K562 (cell line): ENCODE data around the gene CERS6. TPM values are rescaled to one million over a fixed set of nuclear protein-coding genes. Genes with fewer than 3 reads are reported as not detected.

Experiments used
- ATAC-seq: fragments of 200-7000 bp; cut with Tn5 transposase; 3 replicates; pipeline ENCODE4 v1.9.1; 2020; ENCODE audit warnings: moderate library complexity
- BruUV-seq: library from RNA; stranded (reverse); fragments of 400-500 nt; replicated peaks from 2 replicates; lab custom pipeline; 2021; lab: Mats Ljungman, UMichigan
- CTCF ChIA-PET: fragments of 300-600 bp; formaldehyde crosslinking; extraction: SDS; loops from one replicate; lab custom pipeline; 2021; ENCODE audit warnings: low intra/inter-chr PET ratio; lab: Yijun Ruan, JAX
- POLR2A ChIA-PET: fragments of 300-600, 350-650 bp; sonication (Branson Sonifier 250); formaldehyde crosslinking; extraction: SDS; loops from one replicate; lab custom pipeline; 2021; ENCODE audit warnings: antibody characterized with exemption, inconsistent platforms; lab: Yijun Ruan, JAX
- DNase-seq, 4 experiments: peaks; one replicate each; pipeline versions ENCODE4 v3.0.0 to v3.0.0-alpha.2; 2011 to 2018; ENCODE audit warnings: low spot score in 3 of 4, mixed read lengths in 3 of 4; ENCODE audit errors: extremely low read depth in 1 of 4
- FAIRE-seq: peaks from 2 replicates; lab custom pipeline; 2011; peaks lifted over from hg19 to GRCh38; lab: Jason Lieb, UNC
- H2AFZ ChIP-seq: 2 replicates; pipeline ENCODE4 v1.6.0; 2011; ENCODE audit warnings: low read depth, low read length, control low read depth, inconsistent platforms
- H3K27ac ChIP-seq: fragments of 200-600 bp; 3 replicates; pipeline ENCODE4 v1.8.0; 2011; ENCODE audit warnings: low read depth, mild to moderate bottlenecking, control low read depth, inconsistent platforms, low read length, moderate library complexity, mixed read lengths; ENCODE audit errors: extremely low read depth
- H3K27me3 ChIP-seq, 2 experiments: fragments of 300-600 bp in 1 of 2; 2 replicates in 1 of 2; 3 replicates in 1 of 2; pipeline versions ENCODE4 v1.6.0 to v1.8.0; 2011; ENCODE audit warnings: inconsistent platforms in 2 of 2, low read length in 2 of 2, mild to moderate bottlenecking in 1 of 2, mixed read lengths in 1 of 2, moderate library complexity in 1 of 2; ENCODE audit not compliant: control insufficient read depth in 2 of 2, insufficient read depth in 2 of 2
- H3K36me3 ChIP-seq: fragments of 300-600 bp; 3 replicates; pipeline ENCODE4 v1.8.0; 2011; ENCODE audit warnings: mild to moderate bottlenecking, low read length, inconsistent platforms; ENCODE audit not compliant: control insufficient read depth, insufficient read depth
- H3K4me1 ChIP-seq, 2 experiments: fragments of 200-600 bp in 1 of 2; replicated peaks in 1 of 2; 2 replicates in 1 of 2; 3 replicates in 1 of 2; pipeline versions ENCODE4 v1.5.1 to v1.8.0; 2011; ENCODE audit warnings: inconsistent platforms in 2 of 2, low read length in 2 of 2, mild to moderate bottlenecking in 1 of 2, mixed read lengths in 1 of 2, moderate library complexity in 1 of 2; ENCODE audit not compliant: control insufficient read depth in 2 of 2, insufficient read depth in 2 of 2
- H3K4me2 ChIP-seq: 2 replicates; pipeline ENCODE4 v1.6.1; 2011; ENCODE audit warnings: low read length, control low read depth, inconsistent platforms, mixed read lengths; ENCODE audit not compliant: insufficient read depth
- H3K4me3 ChIP-seq: fragments of 200-600 bp; sonication (generic), shearing (Covaris generic); 2 replicates; pipeline ENCODE4 v1.5.1; 2016; ENCODE audit warnings: control low read depth, inconsistent platforms
- H3K79me2 ChIP-seq: fragments of 200-600 bp; 3 replicates; pipeline ENCODE4 v1.8.0; 2011; ENCODE audit warnings: low read length, inconsistent platforms; ENCODE audit not compliant: control insufficient read depth, insufficient read depth
- H3K9ac ChIP-seq, 2 experiments: 2 replicates each; pipeline versions ENCODE4 v1.6.0 to v1.6.1; 2011; ENCODE audit warnings: low read depth in 2 of 2, low read length in 2 of 2, control low read depth in 1 of 2, inconsistent platforms in 1 of 2, mild to moderate bottlenecking in 1 of 2, mixed read lengths in 1 of 2; ENCODE audit not compliant: insufficient read depth in 1 of 2
- H3K9me1 ChIP-seq: one replicate; pipeline ENCODE4 v1.6.0; 2011; ENCODE audit warnings: inconsistent platforms, mild to moderate bottlenecking, low read length, moderate library complexity; ENCODE audit not compliant: control insufficient read depth, insufficient read depth
- H3K9me3 ChIP-seq: replicated peaks from 2 replicates; pipeline ENCODE4 v1.5.1; 2011; ENCODE audit warnings: low read depth, low read length, inconsistent platforms; ENCODE audit not compliant: control insufficient read depth, insufficient read depth
- H4K20me1 ChIP-seq: replicated peaks from 2 replicates; pipeline ENCODE4 v1.6.1; 2011; ENCODE audit warnings: low read length, inconsistent platforms, mixed read lengths; ENCODE audit not compliant: control insufficient read depth, insufficient read depth
- GATAD2B ChIP-seq: fragments of 450-650 bp; IDR thresholded peaks from 2 replicates; pipeline ENCODE4 v1.6.1; 2017; ENCODE audit warnings: mild to moderate bottlenecking, borderline replicate concordance
- KLF6 ChIP-seq: fragments of 250-450 bp; sonication (Bioruptor Pico); IDR thresholded peaks from 2 replicates; pipeline ENCODE4 v1.4.0; 2020; ENCODE audit warnings: mild to moderate bottlenecking, moderate library complexity, borderline replicate concordance
- MAZ ChIP-seq, 2 experiments: fragments of 450-650 bp in 1 of 2; sonication (generic) in 1 of 2; formaldehyde crosslinking; IDR thresholded peaks in 1 of 2; conservative IDR thresholded peaks in 1 of 2; 2 replicates each; pipeline versions ENCODE4 v1.4.0 to v1.5.0; 2020; ENCODE audit warnings: mild to moderate bottlenecking in 1 of 2, missing genetic modification reagents in 1 of 2
- NBN ChIP-seq: fragments of 450-650 bp; IDR thresholded peaks from 2 replicates; pipeline ENCODE4 v1.6.1; 2016; ENCODE audit warnings: low read depth, mild to moderate bottlenecking
- NR4A1 ChIP-seq, 2 experiments: fragments of 250-450 bp in 1 of 2; fragments of 450-650 bp in 1 of 2; sonication (Bioruptor Pico) in 1 of 2; IDR thresholded peaks; 2 replicates each; pipeline versions ENCODE4 v1.4.0 to v1.6.1; 2016 to 2020; ENCODE audit warnings: mild to moderate bottlenecking in 2 of 2, missing compliant biosample characterization in 1 of 2, missing genetic modification characterization in 1 of 2, moderate library complexity in 1 of 2
- POLR2AphosphoS5 ChIP-seq: IDR thresholded peaks from 2 replicates; pipeline ENCODE4 v1.6.1; 2011; ENCODE audit warnings: mild to moderate bottlenecking, low read depth, low read length, moderate library complexity; ENCODE audit not compliant: control insufficient read depth, insufficient read depth
- STAT5A ChIP-seq: IDR thresholded peaks from 2 replicates; pipeline ENCODE4 v1.6.1; 2012; ENCODE audit warnings: low read length, inconsistent platforms, borderline replicate concordance
- TAF1 ChIP-seq: IDR thresholded peaks from 2 replicates; pipeline ENCODE4 v1.6.1; 2011; ENCODE audit warnings: mild to moderate bottlenecking, low read length, moderate library complexity; ENCODE audit not compliant: insufficient read depth, control insufficient read depth, severe bottlenecking; ENCODE audit errors: extremely low read depth
- ZNF239 ChIP-seq: fragments of 250-450 bp; sonication (Bioruptor Pico); IDR thresholded peaks from 2 replicates; pipeline ENCODE4 v1.4.0; 2020; ENCODE audit warnings: mild to moderate bottlenecking
- ZNF589 ChIP-seq: fragments of 200-800 bp; sonication (Bioruptor generic); IDR thresholded peaks from 2 replicates; pipeline ENCODE4 v1.6.1; 2016; ENCODE audit warnings: low read depth, missing genetic modification characterization, missing compliant biosample characterization
- WGBS: fragments of 100-300 bp; shearing (Covaris generic); methylation state at CpG from one replicate; pipeline ENCODE4 v1.1.6; 2016; ENCODE audit warnings: low coverage, mixed read lengths; ENCODE audit not compliant: insufficient coverage; ENCODE audit errors: missing lambda C conversion rate; 5-methylcytosine and 5-hydroxymethylcytosine counted together
- in situ Hi-C: fragments of 300-500 bp; cut with MboI; formaldehyde crosslinking; loops from 4 replicates; pipeline ENCODE4 v1.15.0; 2018; ENCODE audit warnings: inconsistent platforms, mixed read lengths
- intact Hi-C: fragments of 100-400 bp; cut with micrococcal nuclease; formaldehyde crosslinking; loops from 2 replicates; pipeline ENCODE4 v1.14.2; 2022
- polyA plus RNA-seq, 8 experiments: library from polyadenylated mRNA; depleted of rRNA in 4 of 8; stranded (reverse) in 5 of 8; unstranded in 3 of 8; fragments of >200 nt; fragmentation: Nextera tagmentation in 2 of 8; fragmentation: Illumina TruSeq in 1 of 8; extraction: Ambion mirVana in 2 of 8; extraction: Trizol in 1 of 8; gene quantifications; 2 replicates each; pipeline versions ENCODE4 v1.2.1 to v1.2.3, GENCODE V29; 2011 to 2014; ENCODE audit warnings: inconsistent platforms in 1 of 8, missing spikeins in 1 of 8
- total RNA-seq, 7 experiments: library from RNA; depleted of rRNA in 6 of 7; stranded (reverse); fragments of >200 nt in 6 of 7; fragmentation: Illumina TruSeq in 2 of 7; extraction: Trizol in 2 of 7; gene quantifications; 2 replicates each; pipeline versions ENCODE4 v1.2.1 to v1.2.3, GENCODE V29; 2011 to 2021; ENCODE audit warnings: low replicate concordance in 1 of 7
- TF ChIP-seq, protein P1 (sequence below): sonication (generic); formaldehyde crosslinking; IDR thresholded peaks from 2 replicates; pipeline ENCODE4 v1.8.0; 2022; ENCODE audit warnings: missing genetic modification reagents, mild to moderate bottlenecking, moderate library complexity, borderline replicate concordance
- TF ChIP-seq, protein P2 (sequence below): fragments of 450-650 bp; formaldehyde crosslinking; IDR thresholded peaks from 2 replicates; pipeline ENCODE4 v1.4.0; 2020; ENCODE audit warnings: mild to moderate bottlenecking, moderate library complexity
- TF ChIP-seq, protein P3 (sequence below): fragments of 250-450 bp; sonication (Bioruptor Pico); IDR thresholded peaks from 2 replicates; pipeline ENCODE4 v1.4.0; 2020

Gene CERS6
- total and polyA plus RNA-seq, 9 of the 15 experiments (the other 6 are each of a cell fraction or from before 2014, with no cell fraction given): 1.6 to 13.6 (median 11.4) TPM

DNA sequence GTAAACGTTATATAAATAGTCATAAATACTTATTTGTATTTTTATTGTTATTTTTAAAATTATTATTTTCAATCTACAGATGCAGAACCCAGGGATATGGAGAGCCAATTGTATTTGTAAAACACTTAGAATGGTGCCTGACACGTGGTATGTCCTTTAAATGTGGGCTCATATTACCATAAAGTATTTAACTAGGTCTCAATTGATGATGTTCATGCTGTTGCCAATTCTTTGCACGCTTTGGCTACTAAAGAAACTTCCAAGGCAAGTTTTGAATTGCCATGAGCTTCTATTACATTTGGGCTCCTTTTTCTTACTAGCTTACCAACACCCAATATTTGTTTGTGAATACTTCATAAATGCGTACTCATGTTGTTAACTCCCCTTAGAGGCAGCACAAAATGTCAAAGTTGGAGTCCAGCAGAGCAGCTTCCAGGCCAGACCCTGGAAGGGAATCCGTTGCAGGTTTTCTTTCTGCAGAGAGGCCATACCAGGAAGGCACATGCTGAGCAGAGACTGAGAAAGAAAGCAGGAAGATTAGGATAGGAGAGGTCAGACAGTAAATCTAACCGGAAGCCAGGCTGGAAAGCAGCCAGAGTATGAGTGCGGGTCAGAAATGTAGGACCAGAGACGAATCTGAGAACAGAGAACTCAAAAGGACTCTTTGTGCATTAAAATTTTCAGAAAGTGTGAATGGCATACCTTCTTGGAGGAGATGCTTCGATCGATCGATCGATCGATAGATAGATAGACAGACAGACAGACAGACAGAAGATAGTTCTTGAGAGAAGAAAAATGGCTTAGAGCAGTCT is 342.2 kb downstream of the CERS6 start:
- DNase-seq (peak; percentile 75 to 95 (median 80)), FAIRE-seq (peak; percentile 89), ATAC-seq (peak; percentile 76)
- H3K4me2 ChIP-seq: peak overlapping the region; percentile 49
- H3K9me3 ChIP-seq: no peaks in the 10 kb centered on the region
- H3K4me3 ChIP-seq: no peak overlapping the region
- no peaks in the 10 kb centered on the region for H3K27me3 ChIP-seq
- CTCF ChIA-PET: no interaction called here
- peak overlapping the region; percentile 10 to 67; a peak in 3 of 4 replicates for H3K9ac ChIP-seq
- no peaks in the 10 kb centered on the region for H4K20me1 ChIP-seq
- intact Hi-C loops: loop anchor here (1.0 kb wide), 1 partner anchor 24 kb away; no protein-coding TSS in a partner anchor
- H2AFZ ChIP-seq: peak overlapping the region; percentile 82
- in situ Hi-C loops: no loop called here
- peak overlapping the region; percentile 82 for H3K27ac ChIP-seq
- peaks cover 6% of the 10 kb centered on the region; the same call in 2 of the 3 replicates for H3K79me2 ChIP-seq
- BruUV-seq: no TSS peak
- no peaks in the 10 kb centered on the region for H3K36me3 ChIP-seq
- POLR2A ChIA-PET: interaction anchor here (0.6 to 7.3 kb wide), 6 partner anchors 8 to 840 kb away, joined by 3 to 81 read pairs (median 4); partner anchors contain the start of gene CERS6
- peaks cover 25 to 67% of the 10 kb centered on the region in 2 experiments for H3K4me1 ChIP-seq
- WGBS: 8% methylated on average over 13 of the region's 13 CpGs
- peaks cover 4% of the 10 kb centered on the region for H3K9me1 ChIP-seq
- TF ChIP-seq GATAD2B: no peak
- peak; percentile 75 for TF ChIP-seq POLR2AphosphoS5
- TF ChIP-seq ZNF589: no peak
- TF ChIP-seq, protein P1, sequence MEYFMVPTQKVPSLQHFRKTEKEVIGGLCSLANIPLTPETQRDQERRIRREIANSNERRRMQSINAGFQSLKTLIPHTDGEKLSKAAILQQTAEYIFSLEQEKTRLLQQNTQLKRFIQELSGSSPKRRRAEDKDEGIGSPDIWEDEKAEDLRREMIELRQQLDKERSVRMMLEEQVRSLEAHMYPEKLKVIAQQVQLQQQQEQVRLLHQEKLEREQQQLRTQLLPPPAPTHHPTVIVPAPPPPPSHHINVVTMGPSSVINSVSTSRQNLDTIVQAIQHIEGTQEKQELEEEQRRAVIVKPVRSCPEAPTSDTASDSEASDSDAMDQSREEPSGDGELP (CRISPR knock-in tag): peak; percentile 42; the same call in 1 of the 2 replicates
- TF ChIP-seq, protein P2, sequence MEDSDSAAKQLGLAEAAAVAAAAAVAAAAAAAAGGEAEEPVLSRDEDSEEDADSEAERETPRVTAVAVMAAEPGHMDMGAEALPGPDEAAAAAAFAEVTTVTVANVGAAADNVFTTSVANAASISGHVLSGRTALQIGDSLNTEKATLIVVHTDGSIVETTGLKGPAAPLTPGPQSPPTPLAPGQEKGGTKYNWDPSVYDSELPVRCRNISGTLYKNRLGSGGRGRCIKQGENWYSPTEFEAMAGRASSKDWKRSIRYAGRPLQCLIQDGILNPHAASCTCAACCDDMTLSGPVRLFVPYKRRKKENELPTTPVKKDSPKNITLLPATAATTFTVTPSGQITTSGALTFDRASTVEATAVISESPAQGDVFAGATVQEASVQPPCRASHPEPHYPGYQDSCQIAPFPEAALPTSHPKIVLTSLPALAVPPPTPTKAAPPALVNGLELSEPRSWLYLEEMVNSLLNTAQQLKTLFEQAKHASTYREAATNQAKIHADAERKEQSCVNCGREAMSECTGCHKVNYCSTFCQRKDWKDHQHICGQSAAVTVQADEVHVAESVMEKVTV: no peak
- TF ChIP-seq TAF1: peak; percentile 64
- peak; percentile 40; the same call in 1 of the 2 replicates for TF ChIP-seq KLF6
- TF ChIP-seq ZNF239 (CRISPR knock-in tag): peak; percentile 27; the same call in 1 of the 2 replicates
- peak in 1 of 2 experiments; percentile 7; a peak in 2 of 4 replicates for TF ChIP-seq MAZ (CRISPR knock-in tag; conservative IDR thresholded peaks at IDR 0.05 in 1 of 2, IDR thresholded peaks at IDR 0.05 in 1 of 2)
- no peak for TF ChIP-seq NR4A1 (CRISPR knock-in tag; IDR thresholded peaks at IDR 0.05)
- TF ChIP-seq NR4A1 (tag; IDR thresholded peaks at IDR 0.05): peak; percentile 71; the same call in 1 of the 2 replicates
- TF ChIP-seq STAT5A: peak; percentile 70
- TF ChIP-seq NBN: peak; percentile 91
- TF ChIP-seq, protein P3, sequence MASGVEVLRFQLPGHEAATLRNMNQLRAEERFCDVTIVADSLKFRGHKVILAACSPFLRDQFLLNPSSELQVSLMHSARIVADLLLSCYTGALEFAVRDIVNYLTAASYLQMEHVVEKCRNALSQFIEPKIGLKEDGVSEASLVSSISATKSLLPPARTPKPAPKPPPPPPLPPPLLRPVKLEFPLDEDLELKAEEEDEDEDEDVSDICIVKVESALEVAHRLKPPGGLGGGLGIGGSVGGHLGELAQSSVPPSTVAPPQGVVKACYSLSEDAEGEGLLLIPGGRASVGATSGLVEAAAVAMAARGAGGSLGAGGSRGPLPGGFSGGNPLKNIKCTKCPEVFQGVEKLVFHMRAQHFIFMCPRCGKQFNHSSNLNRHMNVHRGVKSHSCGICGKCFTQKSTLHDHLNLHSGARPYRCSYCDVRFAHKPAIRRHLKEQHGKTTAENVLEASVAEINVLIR (CRISPR knock-in tag): no peak
